ENCODE results near the gene NTSR1. TPM values are rescaled to one million over a fixed set of nuclear protein-coding genes. Genes with fewer than 3 reads are reported as not detected.

The NTSR1 gene
- total RNA-seq, 1 experiment from 2014 or later = 7.8 TPM

- H3K36me3 ChIP-seq (ENCODE audit: low read depth, low read length) = no peaks in the 10 kb centered on the region
- no peak overlapping the region for H3K27ac ChIP-seq (ENCODE audit: low read length)
- no peaks in the 10 kb centered on the region for H3K9me2 ChIP-seq (replicated peaks; ENCODE audit: low read length)
- no TSS peak for BruUV-seq (replicated peaks)
- no peaks in the 10 kb centered on the region for H4K20me1 ChIP-seq (ENCODE audit: low read length)
- peaks cover 7% of the 10 kb centered on the region for H3K4me1 ChIP-seq (ENCODE audit: insufficient read depth, low read length)
- no peak overlapping the region for H2AFZ ChIP-seq (ENCODE audit: low read length)
- no peaks in the 10 kb centered on the region for H3F3A ChIP-seq (ENCODE audit: low read length, unreplicated experiment)
- no peaks in the 10 kb centered on the region for H3K9me3 ChIP-seq (ENCODE audit: low read length)
- CTCF ChIA-PET = no interaction called here
- H3K4me2 ChIP-seq (ENCODE audit: low read length) = no peak overlapping the region
- no peak overlapping the region for H3K9ac ChIP-seq (ENCODE audit: low read length)
- H3K79me2 ChIP-seq (ENCODE audit: low read length) = no peaks in the 10 kb centered on the region
- TF ChIP-seq EZH2phosphoT487 (IDR thresholded peaks at IDR 0.05; ENCODE audit: borderline replicate concordance, low read length) (no peak), EZH2 (IDR thresholded peaks at IDR 0.05; ENCODE audit: low read length, unreplicated experiment) (no peak), CTCF (conservative IDR thresholded peaks at IDR 0.05; ENCODE audit: low read depth, low read length) (no peak)
- POLR2A ChIA-PET (ENCODE audit: unreplicated experiment) = no interaction called here
- H3K27me3 ChIP-seq (ENCODE audit: low read length) = 0 out of 2 replicates have a peak, but pooled peaks cover under 1% of the 10 kb centered on the region
- ATAC-seq = no peak
- H3K4me3 ChIP-seq (ENCODE audit: low read length) = no peak overlapping the region
- DNase-seq = no peak
- intact Hi-C loops (cut with micrococcal nuclease) = no loop called here
Observed at GRCh38 chr20:62771396-62772102, 62.9 kb downstream of the NTSR1 start.

- Histone ChIP-seq H3K4me1 (ENCODE audit: insufficient read depth, low read length) (peaks cover 5% of the 10 kb centered on the region; the same call in 1 of the 2 replicates), H3K9me2 (replicated peaks; ENCODE audit: low read length) (no peaks in the 10 kb centered on the region), H3K9ac (ENCODE audit: low read length) (no peak overlapping the region), H3K36me3 (ENCODE audit: low read depth, low read length) (no peaks in the 10 kb centered on the region), H3F3A (ENCODE audit: low read length, unreplicated experiment) (no peaks in the 10 kb centered on the region), H4K20me1 (ENCODE audit: low read length) (no peaks in the 10 kb centered on the region), H3K79me2 (ENCODE audit: low read length) (no peaks in the 10 kb centered on the region), H3K9me3 (ENCODE audit: low read length) (no peaks in the 10 kb centered on the region), H3K4me3 (ENCODE audit: low read length) (no peak overlapping the region), H3K4me2 (ENCODE audit: low read length) (no peak overlapping the region), H3K27ac (ENCODE audit: low read length) (no peak overlapping the region), H3K27me3 (ENCODE audit: low read length) (no peaks in the 10 kb centered on the region), H2AFZ (ENCODE audit: low read length) (no peak overlapping the region)
- no peak for TF ChIP-seq CTCF (conservative IDR thresholded peaks at IDR 0.05; ENCODE audit: low read depth, low read length)
- TF ChIP-seq EZH2 (IDR thresholded peaks at IDR 0.05; ENCODE audit: low read length, unreplicated experiment) = no peak
- no peak for TF ChIP-seq EZH2phosphoT487 (IDR thresholded peaks at IDR 0.05; ENCODE audit: borderline replicate concordance, low read length)
- CTCF ChIA-PET = no interaction called here
- intact Hi-C loops (cut with micrococcal nuclease) = no loop called here
- ATAC-seq (no peak), DNase-seq (no peak)
- POLR2A ChIA-PET (ENCODE audit: unreplicated experiment) = no interaction called here
- BruUV-seq (replicated peaks) = no TSS peak
Observed at GRCh38 chr20:62772103-62772611, 63.5 kb downstream of the NTSR1 start.

DNA sequence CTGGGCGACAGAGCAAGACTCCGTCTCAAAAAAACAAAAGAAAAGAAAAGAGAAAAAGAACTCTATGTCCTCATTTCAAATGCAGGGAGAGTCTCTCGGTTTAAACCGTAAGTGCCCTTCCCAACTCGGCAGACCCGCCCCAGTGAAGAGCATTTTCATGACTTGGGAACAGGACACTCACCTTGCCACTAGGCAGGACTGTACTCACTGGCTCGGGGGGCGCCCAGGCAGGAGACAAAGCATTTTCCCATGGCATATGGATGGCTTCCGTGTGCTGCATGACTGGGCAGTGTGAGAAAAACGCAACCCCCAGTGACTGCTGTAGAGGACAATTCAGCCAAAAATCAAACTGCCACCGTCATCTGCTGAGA is 64.0 kb downstream of the NTSR1 start:
- no peak overlapping the region for H3K4me3 ChIP-seq (ENCODE audit: low read length)
- no peak overlapping the region for H2AFZ ChIP-seq (ENCODE audit: low read length)
- no peaks in the 10 kb centered on the region for H3F3A ChIP-seq (ENCODE audit: low read length, unreplicated experiment)
- POLR2A ChIA-PET (ENCODE audit: unreplicated experiment) = no interaction called here
- no peak overlapping the region for H3K4me2 ChIP-seq (ENCODE audit: low read length)
- DNase-seq (no peak), ATAC-seq (no peak)
- H3K27me3 ChIP-seq (ENCODE audit: low read length) = no peaks in the 10 kb centered on the region
- H3K4me1 ChIP-seq (ENCODE audit: insufficient read depth, low read length) = peaks cover 5% of the 10 kb centered on the region; the same call in 1 of the 2 replicates
- intact Hi-C loops (cut with micrococcal nuclease) = no loop called here
- H3K27ac ChIP-seq (ENCODE audit: low read length) = no peak overlapping the region
- no peak overlapping the region for H3K9ac ChIP-seq (ENCODE audit: low read length)
- no peaks in the 10 kb centered on the region for H4K20me1 ChIP-seq (ENCODE audit: low read length)
- CTCF ChIA-PET = no interaction called here
- no peaks in the 10 kb centered on the region for H3K9me3 ChIP-seq (ENCODE audit: low read length)
- no peaks in the 10 kb centered on the region for H3K79me2 ChIP-seq (ENCODE audit: low read length)
- no peaks in the 10 kb centered on the region for H3K36me3 ChIP-seq (ENCODE audit: low read depth, low read length)
- no peaks in the 10 kb centered on the region for H3K9me2 ChIP-seq (replicated peaks; ENCODE audit: low read length)
- BruUV-seq (replicated peaks) = no TSS peak
- TF ChIP-seq EZH2phosphoT487 (IDR thresholded peaks at IDR 0.05; ENCODE audit: borderline replicate concordance, low read length) = no peak
- TF ChIP-seq EZH2 (IDR thresholded peaks at IDR 0.05; ENCODE audit: low read length, unreplicated experiment) = no peak
- no peak for TF ChIP-seq CTCF (conservative IDR thresholded peaks at IDR 0.05; ENCODE audit: low read depth, low read length)
